ENCODE results near the gene DSP.

Gene DSP

DNA sequence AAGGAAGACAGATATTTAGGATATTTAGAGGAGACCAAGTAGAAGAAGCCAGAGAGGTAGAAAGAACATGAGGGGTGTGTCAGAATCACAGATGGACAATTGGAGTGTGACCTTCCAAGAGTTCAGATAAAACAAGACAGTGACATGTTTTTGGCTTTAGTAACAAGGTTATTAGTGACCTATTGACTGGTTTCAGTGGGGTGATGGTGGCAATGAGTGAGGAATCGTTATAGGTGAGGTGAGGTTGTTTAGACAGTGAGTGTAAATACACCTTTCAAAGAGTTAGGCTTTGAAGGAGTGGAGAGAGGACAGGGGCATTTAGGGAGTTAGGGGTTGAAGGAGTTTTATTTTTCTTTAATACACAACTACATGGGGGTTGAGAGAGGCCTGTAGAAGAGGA is 51.8 kb downstream of the DSP start:
- no peaks in the 10 kb centered on the region for H3K9me3 ChIP-seq (ENCODE audit: control insufficient read depth in 2 of 2, low read length in 2 of 2)
- H3K27me3 ChIP-seq (ENCODE audit: control insufficient read depth in 1 of 2, insufficient read depth in 2 of 2, low read length in 2 of 2), result no peaks in the 10 kb centered on the region
- H3K9ac ChIP-seq (ENCODE audit: low read length in 2 of 2), result no peak overlapping the region
- H3K4me1 ChIP-seq (ENCODE audit: control insufficient read depth, insufficient read depth, low read length), result peaks cover 5% of the 10 kb centered on the region
- H3K36me3 ChIP-seq (ENCODE audit: control insufficient read depth in 2 of 2, insufficient read depth in 2 of 2, low read length in 2 of 2), result peaks cover 5 to 12% of the 10 kb centered on the region in 2 donors
- H3K27ac ChIP-seq (ENCODE audit: low read length), result no peak overlapping the region
- no peak overlapping the region for H3K4me3 ChIP-seq (ENCODE audit: low read length in 2 of 2)

DNA sequence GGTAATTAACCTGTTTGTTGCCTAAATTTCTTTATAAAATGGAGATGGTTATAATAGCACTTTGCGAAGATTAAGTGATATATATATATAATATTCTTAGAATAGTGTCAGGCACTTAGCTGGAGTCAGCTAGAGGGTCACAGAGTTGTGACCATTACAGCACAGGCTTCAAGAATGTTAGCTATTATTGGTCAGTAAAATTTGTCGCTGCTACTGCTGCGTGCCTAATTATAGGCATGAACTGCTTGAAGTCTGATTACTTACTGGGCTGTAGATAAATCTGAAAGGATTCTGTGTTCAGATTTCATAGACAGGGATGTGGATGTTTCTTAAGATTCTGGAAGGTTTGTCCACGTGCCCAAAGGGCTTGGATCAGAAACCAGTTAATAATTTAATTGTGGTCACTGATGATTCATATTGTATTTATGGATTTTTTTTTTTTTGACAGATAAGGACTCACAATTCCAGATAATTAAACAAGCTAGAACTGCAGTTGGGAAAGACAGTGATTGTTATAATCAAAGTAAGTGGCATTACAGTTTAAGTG is 53.2 kb downstream of the DSP start:
- Histone ChIP-seq H3K36me3 (ENCODE audit: control insufficient read depth in 2 of 2, insufficient read depth in 2 of 2, low read length in 2 of 2) (peaks cover 5 to 12% of the 10 kb centered on the region in 2 donors), H3K9ac (ENCODE audit: low read length in 2 of 2) (no peak overlapping the region), H3K27ac (ENCODE audit: low read length) (no peak overlapping the region), H3K27me3 (ENCODE audit: control insufficient read depth in 1 of 2, insufficient read depth in 2 of 2, low read length in 2 of 2) (no peaks in the 10 kb centered on the region), H3K9me3 (ENCODE audit: control insufficient read depth in 2 of 2, low read length in 2 of 2) (no peaks in the 10 kb centered on the region), H3K4me1 (ENCODE audit: control insufficient read depth, insufficient read depth, low read length) (peaks cover 5% of the 10 kb centered on the region), H3K4me3 (ENCODE audit: low read length in 2 of 2) (no peak overlapping the region)

DNA sequence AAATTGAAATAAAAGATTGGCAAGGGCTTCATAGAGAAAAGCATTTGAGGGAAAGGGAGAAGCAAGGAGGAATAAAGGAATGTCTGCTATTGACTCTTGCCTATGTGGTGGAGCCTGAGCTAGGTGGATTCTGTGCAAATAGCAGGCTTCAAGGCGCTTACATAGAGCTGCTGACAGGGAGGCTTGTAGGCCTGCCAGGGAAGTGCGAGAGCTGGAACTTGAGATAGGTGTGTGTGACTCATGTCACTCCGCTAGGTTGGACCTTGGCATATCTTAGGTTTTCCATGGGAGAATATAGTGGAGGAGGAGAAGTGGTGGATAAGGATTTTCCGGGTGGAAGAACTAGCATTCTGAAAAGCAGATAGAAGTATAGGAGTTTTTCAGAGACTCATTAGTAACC is 62.5 kb downstream of the DSP start:
- Histone ChIP-seq H3K27me3 (ENCODE audit: control insufficient read depth in 1 of 2, insufficient read depth in 2 of 2, low read length in 2 of 2) (no peaks in the 10 kb centered on the region), H3K9ac (ENCODE audit: low read length in 2 of 2) (no peak overlapping the region), H3K9me3 (ENCODE audit: control insufficient read depth in 2 of 2, low read length in 2 of 2) (no peaks in the 10 kb centered on the region), H3K27ac (ENCODE audit: low read length) (no peak overlapping the region), H3K4me1 (ENCODE audit: control insufficient read depth, insufficient read depth, low read length) (no peaks in the 10 kb centered on the region), H3K4me3 (ENCODE audit: low read length in 2 of 2) (no peak overlapping the region), H3K36me3 (ENCODE audit: control insufficient read depth in 2 of 2, insufficient read depth in 2 of 2, low read length in 2 of 2) (peaks cover 34 to 59% of the 10 kb centered on the region in 2 donors)

DNA sequence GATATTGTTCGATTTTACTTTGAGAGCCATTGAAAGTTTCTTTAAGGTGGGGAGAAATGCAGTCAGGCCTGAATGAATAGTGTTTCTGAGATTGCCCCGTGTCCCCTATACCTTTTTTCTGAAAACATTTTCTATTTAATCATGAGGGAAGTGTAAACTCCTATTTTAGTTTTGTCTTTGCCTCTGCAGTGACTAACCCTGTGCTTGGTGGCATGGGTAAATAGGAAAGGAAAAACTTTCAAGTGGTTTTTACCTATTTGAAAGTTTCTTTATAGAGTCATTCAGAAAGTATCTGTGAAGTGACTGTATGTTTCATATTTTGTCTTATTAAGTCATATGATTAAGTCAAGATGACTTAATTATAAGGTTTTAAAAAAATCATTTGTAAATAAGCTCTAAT is 63.0 kb downstream of the DSP start:
- Histone ChIP-seq H3K27ac (ENCODE audit: low read length) (no peak overlapping the region), H3K9ac (ENCODE audit: low read length in 2 of 2) (no peak overlapping the region), H3K36me3 (ENCODE audit: control insufficient read depth in 2 of 2, insufficient read depth in 2 of 2, low read length in 2 of 2) (peaks cover 36 to 60% of the 10 kb centered on the region in 2 donors)

DNA sequence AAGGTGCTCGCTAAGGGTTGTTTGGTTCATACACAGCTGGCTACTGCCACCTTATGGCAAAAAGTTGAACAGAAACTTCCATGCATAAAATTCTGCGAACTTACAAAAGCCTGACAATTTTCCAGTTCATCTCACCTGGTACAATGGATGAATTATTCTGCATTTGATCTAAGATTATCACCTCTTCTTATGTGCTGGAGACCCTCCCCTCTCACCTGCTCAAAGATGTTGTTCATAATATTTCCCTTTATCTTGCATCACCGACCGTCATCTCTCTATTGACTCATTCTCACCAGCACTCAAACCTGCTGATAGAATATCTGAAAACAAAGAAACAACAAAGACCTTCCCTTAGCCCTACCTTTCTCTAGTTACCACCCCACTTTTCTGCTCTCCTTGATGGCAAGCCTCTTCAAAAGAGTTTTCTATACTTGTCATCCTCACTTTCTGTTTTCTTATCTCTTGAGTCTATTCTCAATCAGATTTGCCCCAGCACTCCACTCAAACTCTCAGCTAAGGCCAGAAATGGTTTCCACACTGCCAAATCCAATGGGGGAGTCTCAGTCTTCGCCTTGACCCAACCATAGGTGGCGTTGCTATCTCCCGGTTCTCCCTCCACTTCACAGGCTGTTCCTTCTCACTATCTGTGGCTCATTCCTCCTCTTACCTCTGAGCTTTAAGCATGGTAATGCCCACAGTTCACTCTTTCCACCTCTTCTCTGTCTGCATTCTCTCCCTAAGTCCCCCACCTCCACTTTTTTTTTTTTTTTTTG is 74.3 kb downstream of the DSP start:
- Histone ChIP-seq H3K4me1 (ENCODE audit: control insufficient read depth, insufficient read depth, low read length) (no peaks in the 10 kb centered on the region), H3K36me3 (ENCODE audit: control insufficient read depth in 2 of 2, insufficient read depth in 2 of 2, low read length in 2 of 2) (peaks cover 6 to 10% of the 10 kb centered on the region in 2 donors), H3K9ac (ENCODE audit: low read length in 2 of 2) (peak overlapping the region in 1 of 2 donors; percentile 21), H3K27ac (ENCODE audit: low read length) (no peak overlapping the region), H3K4me3 (ENCODE audit: low read length in 2 of 2) (peak overlapping the region; percentile 41 to 43), H3K9me3 (ENCODE audit: control insufficient read depth in 2 of 2, low read length in 2 of 2) (no peaks in the 10 kb centered on the region), H3K27me3 (ENCODE audit: control insufficient read depth in 1 of 2, insufficient read depth in 2 of 2, low read length in 2 of 2) (peaks cover 2 to 3% of the 10 kb centered on the region in 2 donors)

More for the DNA sequence above, 63.0 kb downstream of the DSP start:
- no peaks in the 10 kb centered on the region for H3K9me3 ChIP-seq (ENCODE audit: control insufficient read depth in 2 of 2, low read length in 2 of 2)
- H3K27me3 ChIP-seq (ENCODE audit: control insufficient read depth in 1 of 2, insufficient read depth in 2 of 2, low read length in 2 of 2), result no peaks in the 10 kb centered on the region
- H3K4me1 ChIP-seq (ENCODE audit: control insufficient read depth, insufficient read depth, low read length), result no peaks in the 10 kb centered on the region
- no peak overlapping the region for H3K4me3 ChIP-seq (ENCODE audit: low read length in 2 of 2)

DNA sequence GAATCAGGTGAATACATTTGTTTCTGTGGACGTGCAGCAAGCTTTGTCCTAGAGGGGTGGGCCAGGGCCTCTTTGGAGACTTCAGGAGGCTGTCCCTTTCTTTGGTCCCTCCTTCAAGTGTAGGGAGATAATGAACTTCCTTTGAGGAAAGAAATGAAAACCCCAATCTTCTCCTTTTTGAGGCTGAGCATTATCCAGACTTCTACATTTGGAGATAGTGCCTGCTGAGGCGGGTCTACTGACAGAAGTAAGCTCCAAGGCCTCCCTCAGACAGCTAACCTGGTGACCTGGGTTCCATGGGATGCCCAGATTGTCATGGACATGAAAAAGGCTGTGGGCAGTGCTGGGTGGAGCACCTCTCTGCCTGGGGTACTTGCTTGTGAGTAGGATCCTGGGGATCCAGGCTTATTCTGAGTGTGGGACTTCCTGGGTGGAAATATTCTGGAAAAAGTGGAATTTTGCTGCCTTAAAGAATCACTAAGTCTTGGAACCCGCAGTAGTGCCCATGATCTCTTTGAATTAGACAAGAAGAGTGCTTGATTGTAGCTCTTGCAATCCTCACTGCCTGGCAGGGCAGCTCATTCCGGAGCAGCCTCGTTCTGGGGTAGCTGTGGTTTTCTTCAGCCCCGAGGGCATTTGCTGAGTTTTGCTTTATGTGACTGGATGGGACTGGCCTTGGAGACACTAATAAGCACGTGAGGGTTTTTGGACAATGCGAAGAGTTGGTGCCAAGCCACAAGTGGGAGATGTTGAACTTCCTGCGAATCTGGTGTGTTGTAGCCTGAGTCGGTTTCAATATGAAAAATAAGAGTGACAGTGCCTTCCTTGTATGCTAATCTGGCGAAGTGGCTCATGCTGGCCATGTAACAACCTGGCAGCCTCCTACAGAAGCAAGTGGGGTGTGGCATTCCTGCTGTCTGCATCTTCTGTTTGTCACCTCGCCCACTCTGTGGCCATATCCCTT is 76.6 kb downstream of the DSP start:
- Histone ChIP-seq H3K27me3 (ENCODE audit: control insufficient read depth in 1 of 2, insufficient read depth in 2 of 2, low read length in 2 of 2) (peaks cover 2 to 3% of the 10 kb centered on the region in 2 donors), H3K27ac (ENCODE audit: low read length) (no peak overlapping the region), H3K4me1 (ENCODE audit: control insufficient read depth, insufficient read depth, low read length) (no peaks in the 10 kb centered on the region), H3K36me3 (ENCODE audit: control insufficient read depth in 2 of 2, insufficient read depth in 2 of 2, low read length in 2 of 2) (peaks cover 2% of the 10 kb centered on the region in 2 donors), H3K9ac (ENCODE audit: low read length in 2 of 2) (no peak overlapping the region), H3K4me3 (ENCODE audit: low read length in 2 of 2) (no peak overlapping the region), H3K9me3 (ENCODE audit: control insufficient read depth in 2 of 2, low read length in 2 of 2) (no peaks in the 10 kb centered on the region)

DNA sequence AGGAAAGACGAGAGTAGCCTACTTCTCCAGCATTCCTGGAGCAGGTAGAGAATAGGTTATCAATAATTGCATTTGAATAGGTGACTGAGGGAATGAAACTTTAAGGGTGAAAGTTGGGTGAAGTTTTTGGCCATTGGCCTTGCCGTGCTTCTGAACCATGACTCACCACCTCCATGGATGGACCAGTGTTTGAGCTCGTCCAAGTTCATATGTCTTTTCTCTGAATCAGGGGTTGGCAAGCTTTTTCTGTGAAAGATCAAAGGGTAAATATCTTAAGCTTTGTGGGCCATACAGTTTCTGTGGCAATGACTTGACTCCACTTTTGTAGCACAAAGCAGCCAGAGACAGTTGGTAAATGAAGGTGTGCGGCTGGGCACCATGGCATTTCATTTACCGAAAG is 80.3 kb downstream of the DSP start:
- no peaks in the 10 kb centered on the region for H3K36me3 ChIP-seq (ENCODE audit: control insufficient read depth in 2 of 2, insufficient read depth in 2 of 2, low read length in 2 of 2)
- no peak overlapping the region for H3K27ac ChIP-seq (ENCODE audit: low read length)
- peaks cover 2 to 6% of the 10 kb centered on the region in 2 donors for H3K27me3 ChIP-seq (ENCODE audit: control insufficient read depth in 1 of 2, insufficient read depth in 2 of 2, low read length in 2 of 2)
- H3K4me3 ChIP-seq (ENCODE audit: low read length in 2 of 2), result no peak overlapping the region
- no peaks in the 10 kb centered on the region for H3K4me1 ChIP-seq (ENCODE audit: control insufficient read depth, insufficient read depth, low read length)
- no peak overlapping the region for H3K9ac ChIP-seq (ENCODE audit: low read length in 2 of 2)
- no peaks in the 10 kb centered on the region for H3K9me3 ChIP-seq (ENCODE audit: control insufficient read depth in 2 of 2, low read length in 2 of 2)

DNA sequence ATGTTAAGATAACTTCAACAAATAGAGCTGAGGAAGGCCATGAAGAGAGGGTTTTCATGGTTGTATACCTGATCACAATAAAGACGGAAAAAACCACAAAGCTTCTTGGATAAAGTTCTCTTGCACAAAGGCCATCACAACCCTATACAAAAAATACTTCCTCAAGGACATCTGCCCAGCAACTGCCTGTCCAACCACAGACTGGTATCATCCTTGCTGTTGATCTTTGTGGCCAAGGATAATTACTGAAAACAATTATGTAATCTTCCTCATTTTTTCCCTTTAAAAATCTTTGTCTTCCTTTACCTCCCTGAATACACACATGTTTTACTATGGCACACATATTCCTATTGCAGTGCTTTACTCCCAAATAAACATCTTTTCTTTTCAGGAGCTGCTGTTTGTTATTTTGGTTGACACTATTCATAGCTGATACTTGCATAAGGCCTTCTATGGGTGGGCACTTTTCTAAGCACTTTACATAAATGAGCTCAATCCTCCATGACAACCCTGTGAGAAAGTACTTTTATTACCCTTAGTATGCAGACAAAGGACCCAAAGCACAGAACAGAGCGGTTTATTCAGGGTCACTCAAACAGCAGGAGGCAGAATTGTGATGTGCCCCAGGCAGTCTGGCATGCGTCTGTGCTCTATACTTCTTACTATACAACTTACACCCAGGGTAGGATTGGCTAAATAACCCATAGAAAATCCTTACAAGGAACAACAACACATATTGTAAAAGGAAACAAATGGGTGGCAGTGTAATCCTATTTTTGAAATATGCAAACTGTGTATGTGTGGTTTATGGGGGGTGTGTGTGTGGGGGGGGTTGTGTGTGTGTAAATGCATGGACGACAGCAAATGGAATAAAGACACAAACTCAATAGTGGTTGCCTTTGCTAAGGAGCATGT is 83.6 kb downstream of the DSP start:
- Histone ChIP-seq H3K27ac (ENCODE audit: low read length) (no peak overlapping the region), H3K4me3 (ENCODE audit: low read length in 2 of 2) (no peak overlapping the region), H3K36me3 (ENCODE audit: control insufficient read depth in 2 of 2, insufficient read depth in 2 of 2, low read length in 2 of 2) (no peaks in the 10 kb centered on the region), H3K9me3 (ENCODE audit: control insufficient read depth in 2 of 2, low read length in 2 of 2) (no peaks in the 10 kb centered on the region), H3K4me1 (ENCODE audit: control insufficient read depth, insufficient read depth, low read length) (no peaks in the 10 kb centered on the region), H3K27me3 (ENCODE audit: control insufficient read depth in 1 of 2, insufficient read depth in 2 of 2, low read length in 2 of 2) (peaks cover 0 to 6% of the 10 kb centered on the region in 2 donors), H3K9ac (ENCODE audit: low read length in 2 of 2) (no peak overlapping the region)

DNA sequence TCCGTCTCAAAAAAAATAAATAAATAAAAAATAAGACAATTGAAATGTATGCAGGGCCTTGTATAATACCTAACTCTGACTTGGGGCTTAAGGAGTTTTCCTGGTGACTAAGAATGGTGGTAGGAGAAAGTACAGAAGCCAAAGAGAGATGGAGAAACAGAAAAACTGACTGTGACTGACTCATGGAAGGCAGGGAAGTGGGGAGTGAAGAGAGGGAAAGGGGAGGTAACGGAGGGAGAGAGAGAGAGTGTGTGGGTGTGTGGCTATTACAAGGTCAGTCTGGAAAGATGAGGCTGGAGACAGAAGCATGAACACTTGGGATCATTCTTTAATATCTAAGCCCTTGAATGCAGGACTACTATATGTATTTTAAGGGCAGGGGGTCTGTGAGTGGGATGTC is 87.0 kb downstream of the DSP start:
- H3K9ac ChIP-seq (ENCODE audit: low read length in 2 of 2), result no peak overlapping the region
- peaks cover 0 to 1% of the 10 kb centered on the region in 2 donors for H3K27me3 ChIP-seq (ENCODE audit: control insufficient read depth in 1 of 2, insufficient read depth in 2 of 2, low read length in 2 of 2)
- H3K4me3 ChIP-seq (ENCODE audit: low read length in 2 of 2), result no peak overlapping the region
- no peaks in the 10 kb centered on the region for H3K36me3 ChIP-seq (ENCODE audit: control insufficient read depth in 2 of 2, insufficient read depth in 2 of 2, low read length in 2 of 2)
- no peaks in the 10 kb centered on the region for H3K4me1 ChIP-seq (ENCODE audit: control insufficient read depth, insufficient read depth, low read length)
- no peak overlapping the region for H3K27ac ChIP-seq (ENCODE audit: low read length)
- no peaks in the 10 kb centered on the region for H3K9me3 ChIP-seq (ENCODE audit: control insufficient read depth in 2 of 2, low read length in 2 of 2)

DNA sequence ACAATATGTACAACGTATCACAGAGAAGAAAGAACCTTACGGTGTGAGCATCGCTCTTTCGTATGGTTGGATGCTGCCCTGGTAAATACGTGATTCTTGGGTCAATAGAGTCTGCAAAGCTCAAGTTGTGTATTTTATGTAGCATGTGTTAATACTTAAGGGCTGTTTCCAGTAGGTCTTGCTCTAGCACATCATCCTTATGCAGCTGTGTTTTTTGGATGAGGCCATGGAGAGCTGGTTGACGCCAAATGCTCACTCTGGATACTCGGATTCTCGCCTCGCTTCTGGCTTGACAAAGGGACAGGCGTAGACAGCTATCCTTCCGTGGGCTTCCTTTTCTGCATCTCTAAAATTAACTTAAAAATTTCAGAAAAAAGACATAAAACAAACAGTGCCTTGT is 87.4 kb downstream of the DSP start:
- H3K27me3 ChIP-seq (ENCODE audit: control insufficient read depth in 1 of 2, insufficient read depth in 2 of 2, low read length in 2 of 2), result no peaks in the 10 kb centered on the region
- no peak overlapping the region for H3K27ac ChIP-seq (ENCODE audit: low read length)
- no peak overlapping the region for H3K9ac ChIP-seq (ENCODE audit: low read length in 2 of 2)
- H3K4me3 ChIP-seq (ENCODE audit: low read length in 2 of 2), result no peak overlapping the region
- no peaks in the 10 kb centered on the region for H3K4me1 ChIP-seq (ENCODE audit: control insufficient read depth, insufficient read depth, low read length)
- no peaks in the 10 kb centered on the region for H3K9me3 ChIP-seq (ENCODE audit: control insufficient read depth in 2 of 2, low read length in 2 of 2)
- H3K36me3 ChIP-seq (ENCODE audit: control insufficient read depth in 2 of 2, insufficient read depth in 2 of 2, low read length in 2 of 2), result no peaks in the 10 kb centered on the region
